HFF-Myc (cell line): ENCODE measurements around the gene STK11IP.

ENCODE experiments used
- DNase-seq: peaks from one replicate; pipeline ENCODE4 v3.0.0-alpha.2; 2011; ENCODE audit warnings: low read depth; ENCODE audit errors: extremely low read depth
- H3K4me3 ChIP-seq: replicated peaks from 2 replicates; pipeline ENCODE4 v1.5.1; 2011; ENCODE audit warnings: low read depth, mild to moderate bottlenecking, control low read depth, low read length
- CTCF ChIP-seq: IDR thresholded peaks from 2 replicates; pipeline ENCODE4 v1.5.1; 2012; ENCODE audit warnings: mild to moderate bottlenecking, low read depth, low read length, control low read depth; ENCODE audit errors: missing control alignments

STK11IP gene

GRCh38 chr2:219591091-219591490 is 6.6 kb upstream of the STK11IP start:
- no peak for TF ChIP-seq CTCF
- no peak overlapping the region for H3K4me3 ChIP-seq
- DNase-seq: no peak

- no peak overlapping the region for H3K4me3 ChIP-seq
- no peak for TF ChIP-seq CTCF
- DNase-seq: no peak
Observed at GRCh38 chr2:219592736-219593135, 4.9 kb upstream of the STK11IP start.

- DNase-seq: no peak
- no peak overlapping the region for H3K4me3 ChIP-seq
- no peak for TF ChIP-seq CTCF
Observed at GRCh38 chr2:219593154-219593553, 4.5 kb upstream of the STK11IP start.

DNA sequence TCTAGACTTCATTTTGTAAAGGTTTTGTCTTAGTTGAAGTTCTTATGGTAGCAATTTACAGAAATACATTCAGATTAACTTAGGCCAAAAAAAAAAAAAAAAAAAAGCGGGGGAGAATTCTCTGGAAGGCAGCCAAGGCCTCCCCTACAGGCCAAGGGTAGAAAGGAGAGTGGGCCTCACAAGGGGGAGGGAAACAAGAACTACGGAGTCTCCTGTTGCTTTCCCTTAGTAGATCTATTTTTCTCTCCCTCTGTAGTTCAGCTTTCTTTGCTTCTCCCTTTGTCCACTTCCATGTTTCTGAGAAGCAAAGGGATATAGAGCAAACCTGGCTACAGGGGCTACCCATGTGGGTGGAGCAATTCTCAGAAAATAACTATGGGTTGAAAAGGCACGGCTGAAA is 2.4 kb upstream of the STK11IP start:
- no peak for DNase-seq
- TF ChIP-seq CTCF: peak; percentile 10
- H3K4me3 ChIP-seq: no peak overlapping the region

- no peak for TF ChIP-seq CTCF
- H3K4me3 ChIP-seq: peak overlapping the region; percentile 73
- no peak for DNase-seq
Observed at GRCh38 chr2:219596954-219597551, 604 bp upstream of the STK11IP start.

GRCh38 chr2:219598308-219599078 is 836 bp downstream of the STK11IP start:
- DNase-seq: no peak
- peak overlapping the region; percentile 73 for H3K4me3 ChIP-seq
- TF ChIP-seq CTCF: no peak
